Natural killer cell (primary cell): Measurements from ENCODE around the gene TMEM186. TPM values are rescaled to one million over a fixed set of nuclear protein-coding genes. Genes with fewer than 3 reads are reported as not detected.

Experiments used
- ATAC-seq, 3 donors: fragments of 150-1000 bp in 2 of 3; fragments of 200-7000 bp in 1 of 3; cut with Tn5 transposase; 1 replicate in 1 of 3; 2 replicates in 2 of 3; pipeline ENCODE4 v1.10.0; 2021; ENCODE audit warnings: mild to moderate bottlenecking in 2 of 3, moderate library complexity in 2 of 3
- DNase-seq, 2 donors: peaks; one replicate each; pipeline versions ENCODE4 v3.0.0 to v3.0.0-alpha.2; 2013 to 2021; ENCODE audit warnings: mixed read lengths in 1 of 2
- H3K27ac ChIP-seq: one replicate; pipeline ENCODE4 v1.5.1; 2013; ENCODE audit warnings: mild to moderate bottlenecking, low read length
- H3K27me3 ChIP-seq: one replicate; pipeline ENCODE4 v1.6.1; 2013; ENCODE audit warnings: low read length; ENCODE audit not compliant: control insufficient read depth, insufficient read depth
- H3K36me3 ChIP-seq: one replicate; pipeline ENCODE4 v1.6.1; 2013; ENCODE audit warnings: low read length; ENCODE audit not compliant: control insufficient read depth, insufficient read depth
- H3K4me1 ChIP-seq: one replicate; pipeline ENCODE4 v1.6.1; 2013; ENCODE audit warnings: low read length; ENCODE audit not compliant: control insufficient read depth, insufficient read depth
- H3K4me3 ChIP-seq: one replicate; pipeline ENCODE4 v1.5.1; 2013; ENCODE audit warnings: low read length
- H3K9me3 ChIP-seq: one replicate; pipeline ENCODE4 v1.6.1; 2013; ENCODE audit warnings: low read length; ENCODE audit not compliant: control insufficient read depth, insufficient read depth
- H3K27ac Mint-ChIP-seq, 2 donors: one replicate each; pipeline ENCODE4 v1.8.0; 2022; ENCODE audit warnings: mild to moderate bottlenecking in 2 of 2, mixed read lengths in 2 of 2, moderate library complexity in 1 of 2
- H3K27me3 Mint-ChIP-seq, 2 donors: one replicate each; pipeline ENCODE4 v1.8.0; 2022; ENCODE audit warnings: low read depth in 2 of 2, mixed read lengths in 2 of 2
- H3K36me3 Mint-ChIP-seq: one replicate; pipeline ENCODE4 v1.8.0; 2022; ENCODE audit warnings: mixed read lengths
- H3K4me1 Mint-ChIP-seq, 2 donors: one replicate each; pipeline ENCODE4 v1.8.0; 2022; ENCODE audit warnings: mixed read lengths in 2 of 2
- H3K4me3 Mint-ChIP-seq: one replicate; pipeline ENCODE4 v1.8.0; 2022; ENCODE audit warnings: mild to moderate bottlenecking, moderate library complexity, mixed read lengths
- H3K9me3 Mint-ChIP-seq, 2 donors: one replicate each; pipeline ENCODE4 v1.8.0; 2022; ENCODE audit warnings: mixed read lengths in 2 of 2
- WGBS: methylation state at CpG from one replicate; pipeline ENCODE4 v1.1.7; 2013; ENCODE audit warnings: missing lambda C conversion rate; ENCODE audit not compliant: insufficient coverage; 5-methylcytosine and 5-hydroxymethylcytosine counted together
- intact Hi-C: fragments of 100-400 bp; cut with micrococcal nuclease; formaldehyde crosslinking; loops from one replicate; pipeline ENCODE4 v1.14.2; 2022
- total RNA-seq, 4 donors: library from RNA; stranded (reverse); fragments of 120-200 nt in 1 of 4; gene quantifications; one replicate each; pipeline versions ENCODE4 v1.2.3 to v1.2.4, GENCODE V29; 2013 to 2022
- TF ChIP-seq, protein P1 (sequence below): fragments of 200-600 bp; IDR thresholded peaks from one replicate; pipeline ENCODE4 v1.8.0; 2022; ENCODE audit warnings: antibody characterized with exemption

Gene TMEM186
- total RNA-seq, 3 donors from 2014 or later (not counting 1 experiment from before 2014, with no cell fraction given) = 3.0 to 5.2 (median 4.1) TPM

DNA sequence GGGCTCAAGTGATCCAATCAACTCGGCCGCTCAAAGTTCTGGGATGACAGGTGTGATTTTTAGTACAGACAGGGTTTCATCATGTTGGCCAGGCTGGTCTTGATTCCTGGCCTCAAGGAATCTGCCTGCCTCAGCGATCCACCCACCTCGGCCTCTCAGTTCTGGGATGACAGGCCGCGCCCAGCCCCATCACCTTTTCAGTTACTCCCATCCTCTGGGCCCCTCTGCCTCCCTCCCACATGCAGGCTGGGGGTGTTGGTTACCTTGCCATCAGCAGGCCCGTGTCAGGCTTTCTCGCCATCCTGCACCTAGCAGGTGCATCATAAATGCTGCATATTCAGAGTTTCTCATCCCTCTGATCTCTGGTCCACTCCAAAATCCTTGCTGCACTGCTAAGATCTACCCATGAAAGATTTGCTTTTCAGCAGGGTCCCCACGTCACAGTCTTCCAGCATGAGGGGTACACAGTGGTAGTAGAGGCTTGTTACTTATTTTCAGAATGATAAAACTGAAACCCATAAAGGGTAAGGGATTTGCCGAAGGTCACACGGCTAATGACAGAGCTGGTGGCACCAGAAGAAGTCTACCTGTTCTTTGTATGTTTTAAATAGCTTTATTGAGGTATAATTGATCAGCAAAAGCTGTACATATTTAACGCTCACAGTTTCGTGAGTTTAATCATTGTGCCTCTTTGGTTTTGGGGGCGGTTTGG lies 16.8 kb upstream of the TMEM186 start:
- Histone ChIP-seq H3K9me3 (no peaks in the 10 kb centered on the region), H3K36me3 (peaks cover 62% of the 10 kb centered on the region), H3K4me3 (no peak overlapping the region), H3K4me1 (no peaks in the 10 kb centered on the region), H3K27me3 (no peaks in the 10 kb centered on the region), H3K27ac (no peak overlapping the region)
- Mint-ChIP-seq H3K9me3 (no peaks in the 10 kb centered on the region), H3K27ac (no peak overlapping the region), H3K36me3 (peaks cover 14% of the 10 kb centered on the region), H3K4me3 (no peak overlapping the region), H3K4me1 (peaks cover 7 to 8% of the 10 kb centered on the region in 2 donors), H3K27me3 (no peaks in the 10 kb centered on the region)
- WGBS = 92% methylated on average over 13 of the region's 14 CpGs
- TF ChIP-seq, protein P1, sequence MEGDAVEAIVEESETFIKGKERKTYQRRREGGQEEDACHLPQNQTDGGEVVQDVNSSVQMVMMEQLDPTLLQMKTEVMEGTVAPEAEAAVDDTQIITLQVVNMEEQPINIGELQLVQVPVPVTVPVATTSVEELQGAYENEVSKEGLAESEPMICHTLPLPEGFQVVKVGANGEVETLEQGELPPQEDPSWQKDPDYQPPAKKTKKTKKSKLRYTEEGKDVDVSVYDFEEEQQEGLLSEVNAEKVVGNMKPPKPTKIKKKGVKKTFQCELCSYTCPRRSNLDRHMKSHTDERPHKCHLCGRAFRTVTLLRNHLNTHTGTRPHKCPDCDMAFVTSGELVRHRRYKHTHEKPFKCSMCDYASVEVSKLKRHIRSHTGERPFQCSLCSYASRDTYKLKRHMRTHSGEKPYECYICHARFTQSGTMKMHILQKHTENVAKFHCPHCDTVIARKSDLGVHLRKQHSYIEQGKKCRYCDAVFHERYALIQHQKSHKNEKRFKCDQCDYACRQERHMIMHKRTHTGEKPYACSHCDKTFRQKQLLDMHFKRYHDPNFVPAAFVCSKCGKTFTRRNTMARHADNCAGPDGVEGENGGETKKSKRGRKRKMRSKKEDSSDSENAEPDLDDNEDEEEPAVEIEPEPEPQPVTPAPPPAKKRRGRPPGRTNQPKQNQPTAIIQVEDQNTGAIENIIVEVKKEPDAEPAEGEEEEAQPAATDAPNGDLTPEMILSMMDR = no peak
- intact Hi-C loops = no loop called here
- DNase-seq (no peak), ATAC-seq (no peak)

DNA sequence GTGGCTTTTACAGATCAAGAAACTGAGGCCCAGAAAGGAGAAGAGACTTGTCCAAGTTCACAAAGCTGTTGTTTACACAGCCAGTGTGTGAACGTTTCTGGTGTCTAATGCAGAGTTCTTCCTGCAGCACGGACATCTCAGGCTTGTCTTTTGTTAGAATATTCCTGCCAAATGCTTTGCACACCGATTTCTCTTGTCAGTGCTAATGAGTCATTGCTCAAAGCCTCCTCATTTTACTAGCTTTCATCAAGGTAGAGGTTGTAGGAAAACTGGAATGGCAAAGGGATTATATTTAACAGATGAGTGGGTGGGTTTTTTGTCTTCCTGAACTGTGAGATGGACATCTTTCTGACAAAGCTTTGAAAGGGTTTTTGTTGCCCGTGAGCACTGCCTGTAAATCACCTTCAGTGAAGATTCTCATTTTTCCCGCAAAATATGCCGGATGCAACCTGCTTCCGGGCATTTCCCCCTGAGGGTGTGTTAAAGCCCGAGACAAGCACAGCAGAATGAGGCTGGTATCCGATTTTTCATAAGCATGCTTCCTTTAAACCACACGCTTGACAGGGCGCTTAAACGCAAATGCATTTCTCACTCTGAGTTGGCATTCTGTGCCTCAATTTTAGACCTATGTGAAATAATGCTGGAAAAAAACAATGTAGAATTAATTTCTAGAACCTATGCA lies 14.9 kb upstream of the TMEM186 start:
- TF ChIP-seq, protein P1 = no peak
- Histone ChIP-seq H3K27me3 (no peaks in the 10 kb centered on the region), H3K9me3 (no peaks in the 10 kb centered on the region), H3K4me1 (no peaks in the 10 kb centered on the region), H3K4me3 (no peak overlapping the region), H3K36me3 (peaks cover 74% of the 10 kb centered on the region), H3K27ac (no peak overlapping the region)
- Mint-ChIP-seq H3K4me3 (no peak overlapping the region), H3K27me3 (no peaks in the 10 kb centered on the region), H3K4me1 (peaks cover 4 to 6% of the 10 kb centered on the region in 2 donors), H3K27ac (no peak overlapping the region), H3K9me3 (no peaks in the 10 kb centered on the region), H3K36me3 (peaks cover 30% of the 10 kb centered on the region)
- intact Hi-C loops = no loop called here
- ATAC-seq (no peak), DNase-seq (no peak)
- WGBS = 90% methylated on average over 12 of the region's 12 CpGs

DNA sequence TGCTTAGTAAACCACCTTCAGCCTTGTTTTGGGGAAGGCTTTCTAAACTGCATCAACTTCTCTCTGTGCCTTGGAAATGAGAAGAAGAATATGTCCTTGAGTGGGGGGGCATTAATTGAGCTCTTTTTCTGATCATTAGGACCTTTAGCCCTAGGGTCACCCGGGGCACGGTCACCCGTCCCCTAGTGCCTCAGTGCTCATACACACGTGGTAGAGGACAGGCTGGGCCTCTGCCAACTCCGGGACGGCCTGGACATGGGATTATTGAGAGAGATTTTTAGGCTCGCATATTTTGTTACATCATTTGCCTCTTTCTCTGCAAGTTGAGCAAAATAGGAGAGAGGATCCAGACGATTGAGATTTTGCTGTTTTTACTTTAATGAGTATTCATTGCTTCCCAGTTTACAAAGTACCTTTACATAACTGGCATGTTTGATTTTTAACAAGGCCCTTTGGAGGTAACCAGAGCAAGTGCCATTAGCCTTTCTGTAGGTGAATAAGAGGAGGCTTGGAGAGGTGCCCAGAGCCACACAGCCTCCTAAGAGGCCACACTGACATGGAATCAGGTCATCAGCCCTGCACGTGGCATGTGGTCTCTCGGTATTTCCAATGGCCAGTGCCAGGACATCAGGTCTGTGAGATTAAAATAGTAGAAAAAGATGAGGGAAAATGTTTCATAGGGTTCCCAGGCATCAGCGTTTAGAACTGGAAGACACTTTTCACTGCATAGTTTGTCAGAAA lies 11.3 kb upstream of the TMEM186 start:
- no peaks in the 10 kb centered on the region for H3K27me3 Mint-ChIP-seq
- H3K4me3 Mint-ChIP-seq = no peak overlapping the region
- Histone ChIP-seq H3K4me1 (no peaks in the 10 kb centered on the region), H3K36me3 (peaks cover 82% of the 10 kb centered on the region), H3K27me3 (no peaks in the 10 kb centered on the region), H3K27ac (no peak overlapping the region), H3K9me3 (no peaks in the 10 kb centered on the region), H3K4me3 (no peak overlapping the region)
- intact Hi-C loops = no loop called here
- no peaks in the 10 kb centered on the region for H3K9me3 Mint-ChIP-seq
- H3K36me3 Mint-ChIP-seq = peaks cover 25% of the 10 kb centered on the region
- DNase-seq = no peak
- 97% methylated on average over 11 of the region's 11 CpGs for WGBS
- ATAC-seq = no peak
- H3K4me1 Mint-ChIP-seq = no peaks in the 10 kb centered on the region
- no peak overlapping the region for H3K27ac Mint-ChIP-seq
- TF ChIP-seq, protein P1 = no peak
